Prostate gland (tissue), 2 donors: ENCODE results near the gene SKAP2. TPM values are rescaled to one million over a fixed set of nuclear protein-coding genes. Genes with fewer than 3 reads are reported as not detected.

ENCODE experiments used
- DNase-seq: peaks from one replicate; pipeline ENCODE4 v3.0.0-alpha.2; 2019; ENCODE audit warnings: low spot score
- H3K27ac ChIP-seq, 2 donors: fragments of 200-600 bp; sonication (generic); 2 replicates each; pipeline ENCODE4 v1.5.1; 2017 to 2019
- H3K27me3 ChIP-seq: fragments of 200-600 bp; sonication (generic); replicated peaks from 2 replicates; pipeline ENCODE4 v1.5.1; 2019; ENCODE audit not compliant: insufficient read depth
- H3K36me3 ChIP-seq, 2 donors: fragments of 200-600 bp; sonication (generic); 1 replicate in 1 of 2; 2 replicates in 1 of 2; pipeline versions ENCODE4 v1.5.1 to v1.8.1; 2017 to 2019
- H3K4me1 ChIP-seq: fragments of 200-600 bp; sonication (generic); replicated peaks from 2 replicates; pipeline ENCODE4 v1.5.1; 2019
- H3K4me3 ChIP-seq, 2 donors: fragments of 200-600 bp; sonication (generic); 2 replicates each; pipeline ENCODE4 v1.5.1; 2017 to 2019
- H3K9me3 ChIP-seq: fragments of 200-600 bp; sonication (generic); 2 replicates; pipeline ENCODE4 v1.5.1; 2017
- POLR2A ChIP-seq: fragments of 450-650 bp; IDR thresholded peaks from one replicate; pipeline ENCODE4 v1.6.1; 2016; ENCODE audit warnings: antibody characterized with exemption, mild to moderate bottlenecking
- POLR2AphosphoS5 ChIP-seq: sonication (generic); formaldehyde crosslinking; IDR thresholded peaks from one replicate; pipeline ENCODE4 v1.6.1; 2017; ENCODE audit warnings: antibody characterized with exemption
- WGBS: methylation state at CpG from one replicate; pipeline ENCODE4 v1.1.5; 2018; 5-methylcytosine and 5-hydroxymethylcytosine counted together
- intact Hi-C: fragments of 100-400 bp; cut with DNase I; formaldehyde crosslinking; loops from one replicate; pipeline ENCODE4 v1.14.2; 2022
- total RNA-seq, 2 donors: library from RNA; depleted of rRNA; stranded (reverse); fragments of >200 nt; gene quantifications; one replicate each; pipeline ENCODE4 v1.1.0, GENCODE V29; 2016
- TF ChIP-seq, protein P1 (sequence below), 4 experiments: fragments of 200-600 bp in 2 of 4; fragments of 450-650 bp in 2 of 4; sonication (generic) in 2 of 4; IDR thresholded peaks; 1 replicate in 3 of 4; 2 replicates in 1 of 4; pipeline ENCODE4 v1.5.1; 2016 to 2019; ENCODE audit warnings: antibody characterized with exemption in 4 of 4, mild to moderate bottlenecking in 2 of 4, moderate library complexity in 2 of 4

The SKAP2 gene
- total RNA-seq, 2 donors from 2014 or later, result 16.1 to 25.6 TPM

DNA sequence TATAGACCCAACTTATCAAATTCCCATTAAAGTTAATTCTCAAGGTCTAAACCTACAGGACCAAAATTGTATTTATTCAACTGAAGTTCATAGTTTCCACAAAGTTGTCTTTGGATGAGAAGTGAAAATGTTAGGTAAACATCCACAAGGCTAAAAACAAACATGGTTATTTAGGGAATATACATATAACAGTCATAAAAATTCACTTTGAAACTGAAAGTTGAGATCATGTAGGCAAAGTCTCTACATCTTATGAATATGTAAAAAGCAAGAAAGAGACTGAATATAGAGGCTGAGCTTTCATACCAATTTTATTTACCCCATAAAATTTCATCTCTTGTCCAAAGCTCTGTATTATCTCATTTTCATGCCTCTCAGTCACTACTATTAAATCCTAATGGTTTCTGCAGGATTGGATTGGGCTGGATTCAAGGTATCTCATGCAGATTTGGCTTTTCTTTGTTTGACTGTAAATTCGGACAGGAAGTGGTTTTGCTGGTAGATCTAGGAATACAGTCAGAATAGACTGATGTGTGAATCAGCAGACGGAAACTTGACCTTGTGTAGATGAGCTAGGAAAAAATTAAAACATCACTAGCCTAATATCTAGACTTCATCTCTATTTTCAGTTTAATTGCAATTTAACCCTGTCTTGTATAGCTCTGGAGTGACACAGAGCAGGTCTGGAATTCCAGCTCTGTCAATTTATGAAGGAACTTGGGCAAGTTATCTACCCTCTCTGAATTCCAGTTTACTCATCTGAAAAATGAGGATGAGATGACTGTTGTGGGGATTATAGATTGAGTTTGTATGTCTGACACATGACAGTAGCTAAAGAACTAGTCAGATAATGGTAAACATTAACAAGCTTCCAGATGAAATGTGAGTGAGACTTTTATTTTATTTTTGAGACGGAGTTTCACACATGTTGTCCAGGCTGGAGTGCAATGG is 27.3 kb upstream of the SKAP2 start:
- H3K9me3 ChIP-seq, result no peaks in the 10 kb centered on the region
- no peak overlapping the region for H3K4me3 ChIP-seq
- H3K4me1 ChIP-seq, result no peaks in the 10 kb centered on the region
- no peak overlapping the region for H3K27ac ChIP-seq
- WGBS, result 84% methylated on average over 3 of the region's 3 CpGs
- no peaks in the 10 kb centered on the region for H3K36me3 ChIP-seq
- H3K27me3 ChIP-seq, result no peaks in the 10 kb centered on the region
- intact Hi-C loops, result no loop called here
- no peak for TF ChIP-seq POLR2AphosphoS5
- TF ChIP-seq, protein P1, sequence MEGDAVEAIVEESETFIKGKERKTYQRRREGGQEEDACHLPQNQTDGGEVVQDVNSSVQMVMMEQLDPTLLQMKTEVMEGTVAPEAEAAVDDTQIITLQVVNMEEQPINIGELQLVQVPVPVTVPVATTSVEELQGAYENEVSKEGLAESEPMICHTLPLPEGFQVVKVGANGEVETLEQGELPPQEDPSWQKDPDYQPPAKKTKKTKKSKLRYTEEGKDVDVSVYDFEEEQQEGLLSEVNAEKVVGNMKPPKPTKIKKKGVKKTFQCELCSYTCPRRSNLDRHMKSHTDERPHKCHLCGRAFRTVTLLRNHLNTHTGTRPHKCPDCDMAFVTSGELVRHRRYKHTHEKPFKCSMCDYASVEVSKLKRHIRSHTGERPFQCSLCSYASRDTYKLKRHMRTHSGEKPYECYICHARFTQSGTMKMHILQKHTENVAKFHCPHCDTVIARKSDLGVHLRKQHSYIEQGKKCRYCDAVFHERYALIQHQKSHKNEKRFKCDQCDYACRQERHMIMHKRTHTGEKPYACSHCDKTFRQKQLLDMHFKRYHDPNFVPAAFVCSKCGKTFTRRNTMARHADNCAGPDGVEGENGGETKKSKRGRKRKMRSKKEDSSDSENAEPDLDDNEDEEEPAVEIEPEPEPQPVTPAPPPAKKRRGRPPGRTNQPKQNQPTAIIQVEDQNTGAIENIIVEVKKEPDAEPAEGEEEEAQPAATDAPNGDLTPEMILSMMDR (IDR thresholded peaks at IDR 0.05), result no peak
- no peak for TF ChIP-seq POLR2A
- DNase-seq, result no peak

DNA sequence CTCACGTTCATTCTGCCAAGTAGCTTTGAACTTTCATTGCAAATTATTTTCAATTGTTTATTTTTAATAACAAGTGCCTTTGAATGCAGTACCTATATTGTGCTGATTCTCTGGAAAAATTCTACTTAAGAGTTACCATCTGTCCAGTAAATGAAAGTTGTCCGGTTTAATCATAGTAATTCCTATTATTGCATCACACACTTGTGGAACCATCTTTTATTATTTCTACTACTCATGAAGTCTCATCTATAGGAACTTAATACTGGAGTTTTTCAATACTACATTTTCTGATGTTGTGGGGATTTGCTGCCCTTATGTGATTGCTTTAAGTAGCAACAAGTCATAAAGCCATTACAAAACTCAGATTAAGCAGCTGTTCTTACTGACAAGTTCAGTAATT is 16.5 kb upstream of the SKAP2 start:
- WGBS, result 82% methylated on average over 2 of the region's 2 CpGs
- H3K36me3 ChIP-seq, result no peaks in the 10 kb centered on the region

DNA sequence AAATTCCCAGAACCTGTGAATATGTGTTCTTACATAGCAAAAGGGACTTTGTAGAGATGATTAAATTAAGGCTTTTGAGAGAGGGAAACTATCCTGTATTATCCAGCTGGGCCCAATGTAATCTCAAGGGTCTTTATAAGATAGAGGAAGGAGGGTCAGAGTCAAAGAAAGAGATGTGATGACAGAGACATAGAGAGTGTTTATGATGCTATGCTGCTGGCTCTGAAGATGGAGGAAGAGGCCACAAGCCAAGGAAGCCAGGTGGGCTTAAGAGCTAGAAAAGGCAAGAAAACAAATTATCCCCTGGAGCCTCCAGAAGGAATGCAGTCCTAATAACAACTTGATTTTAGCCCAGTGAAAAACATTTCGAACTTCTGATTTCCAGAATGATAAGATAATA is 15.3 kb upstream of the SKAP2 start:
- TF ChIP-seq, protein P1 (IDR thresholded peaks at IDR 0.05), result no peak
- TF ChIP-seq POLR2AphosphoS5 (no peak), POLR2A (no peak)
- H3K27ac ChIP-seq, result no peak overlapping the region
- DNase-seq, result no peak
- no peaks in the 10 kb centered on the region for H3K27me3 ChIP-seq
- intact Hi-C loops, result no loop called here
- H3K36me3 ChIP-seq, result no peaks in the 10 kb centered on the region
- H3K4me3 ChIP-seq, result no peak overlapping the region
- no peaks in the 10 kb centered on the region for H3K9me3 ChIP-seq
- no peaks in the 10 kb centered on the region for H3K4me1 ChIP-seq
- 91% methylated on average over 1 of the region's 1 CpG for WGBS

More for the DNA sequence above, 16.5 kb upstream of the SKAP2 start:
- Histone ChIP-seq H3K27me3 (no peaks in the 10 kb centered on the region), H3K4me3 (no peak overlapping the region), H3K4me1 (no peaks in the 10 kb centered on the region), H3K9me3 (no peaks in the 10 kb centered on the region), H3K27ac (no peak overlapping the region)
- no peak for TF ChIP-seq POLR2A
- no peak for TF ChIP-seq POLR2AphosphoS5
- TF ChIP-seq, protein P1 (IDR thresholded peaks at IDR 0.05), result no peak
- intact Hi-C loops, result no loop called here
- no peak for DNase-seq

DNA sequence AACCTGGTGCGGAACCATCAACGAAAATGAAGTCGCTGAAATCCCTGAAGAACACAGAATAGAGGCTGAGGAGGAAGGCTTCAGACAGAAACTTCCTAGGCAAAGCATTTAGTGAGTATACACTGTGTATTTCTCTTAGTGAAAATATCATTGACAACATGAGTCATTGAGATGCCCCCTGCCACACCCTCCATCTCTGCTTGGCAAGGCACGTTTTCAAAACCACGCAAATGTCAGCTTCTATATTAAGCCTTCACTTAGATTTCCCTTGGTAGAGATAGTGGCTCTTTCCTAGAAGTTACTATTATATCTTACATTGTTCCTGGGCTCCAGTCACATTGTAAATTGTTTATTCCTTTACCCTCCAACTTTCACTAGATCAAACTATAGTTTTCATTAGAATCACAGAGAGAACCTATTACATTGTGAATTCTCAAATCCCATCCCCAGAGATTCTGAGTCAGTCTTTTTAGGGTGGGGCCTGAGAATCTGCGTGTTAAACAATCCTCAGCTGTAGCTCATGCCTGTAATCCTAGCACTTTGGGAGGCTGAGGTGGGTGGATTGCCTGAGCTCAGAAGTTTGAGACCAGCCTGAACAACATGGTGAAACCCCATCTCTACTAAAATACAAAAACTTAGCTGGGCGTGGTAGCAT is 4.6 kb upstream of the SKAP2 start:
- Histone ChIP-seq H3K27me3 (no peaks in the 10 kb centered on the region), H3K9me3 (no peaks in the 10 kb centered on the region), H3K27ac (no peak overlapping the region), H3K4me1 (no peaks in the 10 kb centered on the region), H3K36me3 (no peaks in the 10 kb centered on the region), H3K4me3 (no peak overlapping the region)
- TF ChIP-seq, protein P1 (IDR thresholded peaks at IDR 0.05), result no peak
- TF ChIP-seq POLR2A, result no peak
- no peak for TF ChIP-seq POLR2AphosphoS5
- intact Hi-C loops, result loop anchor here (10.0 kb wide), 2 partner anchors 226 to 494 kb away; partner anchors contain the start of gene HOXA1
- DNase-seq, result no peak
- 87% methylated on average over 7 of the region's 7 CpGs for WGBS
